ENCODE results near the gene NOC3L.
A peak's percentile ranks its signal among the peaks of the same experiment; 100 is the strongest.

Gene NOC3L

GRCh38 chr10:94349327-94349726, 13.4 kb downstream of the NOC3L start:
- CTCF ChIA-PET = interaction anchor here (0.6 kb wide), 1 partner anchor 859 kb away, joined by 3 read pairs; no protein-coding TSS in a partner anchor
- Mint-ChIP-seq H3K27me3 (no peaks in the 10 kb centered on the region), H3K27ac (no peak overlapping the region), H3K36me3 (peaks cover 29% of the 10 kb centered on the region), H3K4me3 (no peak overlapping the region), H3K4me1 (no peaks in the 10 kb centered on the region), H3K9me3 (no peaks in the 10 kb centered on the region)
- no peak for DNase-seq

- H3K36me3 Mint-ChIP-seq = peaks cover 31% of the 10 kb centered on the region
- H3K27ac Mint-ChIP-seq = no peak overlapping the region
- CTCF ChIA-PET = no interaction called here
- no peaks in the 10 kb centered on the region for H3K4me1 Mint-ChIP-seq
- H3K27me3 Mint-ChIP-seq = no peaks in the 10 kb centered on the region
- DNase-seq = no peak
- no peaks in the 10 kb centered on the region for H3K9me3 Mint-ChIP-seq
- no peak overlapping the region for H3K4me3 Mint-ChIP-seq
Observed at GRCh38 chr10:94344522-94345122, 18.1 kb downstream of the NOC3L start.

- H3K4me3 Mint-ChIP-seq = no peak overlapping the region
- H3K27me3 Mint-ChIP-seq = no peaks in the 10 kb centered on the region
- no peak for DNase-seq
- CTCF ChIA-PET = interaction anchor here (1.2 kb wide), 1 partner anchor 19 kb away, joined by 3 read pairs; no protein-coding TSS in a partner anchor
- peaks cover 37% of the 10 kb centered on the region for H3K36me3 Mint-ChIP-seq
- H3K27ac Mint-ChIP-seq = no peak overlapping the region
- H3K9me3 Mint-ChIP-seq = no peaks in the 10 kb centered on the region
- no peaks in the 10 kb centered on the region for H3K4me1 Mint-ChIP-seq
Observed at GRCh38 chr10:94343151-94343550, 19.6 kb downstream of the NOC3L start.

GRCh38 chr10:94334857-94335256, 27.9 kb downstream of the NOC3L start:
- Mint-ChIP-seq H3K4me3 (no peak overlapping the region), H3K27ac (peak overlapping the region; percentile 24), H3K9me3 (no peaks in the 10 kb centered on the region), H3K27me3 (no peaks in the 10 kb centered on the region), H3K36me3 (peaks cover 53% of the 10 kb centered on the region), H3K4me1 (no peaks in the 10 kb centered on the region)
- CTCF ChIA-PET = interaction anchor here (4.9 kb wide), 1 partner anchor 14 kb away, joined by 26 read pairs; no protein-coding TSS in a partner anchor
- DNase-seq = no peak

GRCh38 chr10:94333051-94333450, 29.7 kb downstream of the NOC3L start:
- H3K36me3 Mint-ChIP-seq = peaks cover 44% of the 10 kb centered on the region
- no peak for DNase-seq
- no peak overlapping the region for H3K27ac Mint-ChIP-seq
- CTCF ChIA-PET = interaction anchor here (0.7 to 4.9 kb wide), 2 partner anchors 9 to 12 kb away, joined by 3 to 26 read pairs; no protein-coding TSS in a partner anchor
- no peaks in the 10 kb centered on the region for H3K4me1 Mint-ChIP-seq
- H3K4me3 Mint-ChIP-seq = no peak overlapping the region
- H3K9me3 Mint-ChIP-seq = no peaks in the 10 kb centered on the region
- no peaks in the 10 kb centered on the region for H3K27me3 Mint-ChIP-seq

GRCh38 chr10:94328613-94329012, 34.1 kb downstream of the NOC3L start:
- H3K27ac Mint-ChIP-seq = no peak overlapping the region
- H3K4me1 Mint-ChIP-seq = no peaks in the 10 kb centered on the region
- H3K27me3 Mint-ChIP-seq = no peaks in the 10 kb centered on the region
- H3K9me3 Mint-ChIP-seq = no peaks in the 10 kb centered on the region
- H3K4me3 Mint-ChIP-seq = no peak overlapping the region
- no peak for DNase-seq
- H3K36me3 Mint-ChIP-seq = peaks cover 24% of the 10 kb centered on the region
- CTCF ChIA-PET = no interaction called here

- no peaks in the 10 kb centered on the region for H3K27me3 Mint-ChIP-seq
- H3K4me3 Mint-ChIP-seq = no peak overlapping the region
- peaks cover 20% of the 10 kb centered on the region for H3K36me3 Mint-ChIP-seq
- CTCF ChIA-PET = no interaction called here
- H3K4me1 Mint-ChIP-seq = no peaks in the 10 kb centered on the region
- no peaks in the 10 kb centered on the region for H3K9me3 Mint-ChIP-seq
- H3K27ac Mint-ChIP-seq = no peak overlapping the region
- DNase-seq = no peak
Observed at GRCh38 chr10:94327649-94328048, 35.1 kb downstream of the NOC3L start.

- Mint-ChIP-seq H3K9me3 (no peaks in the 10 kb centered on the region), H3K27ac (no peak overlapping the region), H3K27me3 (no peaks in the 10 kb centered on the region), H3K36me3 (peaks cover 8% of the 10 kb centered on the region), H3K4me1 (no peaks in the 10 kb centered on the region), H3K4me3 (no peak overlapping the region)
- CTCF ChIA-PET = interaction anchor here (0.9 to 1.4 kb wide), 3 partner anchors 18 to 408 kb away, joined by 3 read pairs; no protein-coding TSS in a partner anchor
- no peak for DNase-seq
Observed at GRCh38 chr10:94324609-94325233, 38.0 kb downstream of the NOC3L start.

- no peak overlapping the region for H3K4me3 Mint-ChIP-seq
- CTCF ChIA-PET = interaction anchor here (0.8 to 3.3 kb wide), 16 partner anchors 11 to 506 kb away, joined by 3 to 26 read pairs (median 4); no protein-coding TSS in a partner anchor
- DNase-seq = peak; percentile 75
- no peaks in the 10 kb centered on the region for H3K9me3 Mint-ChIP-seq
- H3K27me3 Mint-ChIP-seq = no peaks in the 10 kb centered on the region
- H3K27ac Mint-ChIP-seq = no peak overlapping the region
- H3K36me3 Mint-ChIP-seq = no peaks in the 10 kb centered on the region
- no peaks in the 10 kb centered on the region for H3K4me1 Mint-ChIP-seq
Observed at GRCh38 chr10:94320285-94320914, 42.3 kb downstream of the NOC3L start.

GRCh38 chr10:94316560-94316959, 46.2 kb downstream of the NOC3L start:
- Mint-ChIP-seq H3K4me3 (no peak overlapping the region), H3K4me1 (no peaks in the 10 kb centered on the region), H3K36me3 (no peaks in the 10 kb centered on the region), H3K9me3 (no peaks in the 10 kb centered on the region), H3K27me3 (peaks cover 4% of the 10 kb centered on the region), H3K27ac (no peak overlapping the region)
- CTCF ChIA-PET = no interaction called here
- DNase-seq = no peak

- Mint-ChIP-seq H3K4me3 (no peak overlapping the region), H3K27me3 (peaks cover 6% of the 10 kb centered on the region), H3K9me3 (no peaks in the 10 kb centered on the region), H3K27ac (no peak overlapping the region), H3K4me1 (no peaks in the 10 kb centered on the region), H3K36me3 (no peaks in the 10 kb centered on the region)
- DNase-seq = no peak
- CTCF ChIA-PET = no interaction called here
Observed at GRCh38 chr10:94315975-94316464, 46.7 kb downstream of the NOC3L start.

GRCh38 chr10:94315024-94315451, 47.7 kb downstream of the NOC3L start:
- DNase-seq = no peak
- no peak overlapping the region for H3K4me3 Mint-ChIP-seq
- H3K36me3 Mint-ChIP-seq = no peaks in the 10 kb centered on the region
- no peaks in the 10 kb centered on the region for H3K4me1 Mint-ChIP-seq
- H3K9me3 Mint-ChIP-seq = no peaks in the 10 kb centered on the region
- H3K27me3 Mint-ChIP-seq = peaks cover 13% of the 10 kb centered on the region
- H3K27ac Mint-ChIP-seq = no peak overlapping the region
- CTCF ChIA-PET = no interaction called here

- H3K27me3 Mint-ChIP-seq = peaks cover 33% of the 10 kb centered on the region
- no peak for DNase-seq
- no peak overlapping the region for H3K27ac Mint-ChIP-seq
- no peaks in the 10 kb centered on the region for H3K4me1 Mint-ChIP-seq
- H3K9me3 Mint-ChIP-seq = no peaks in the 10 kb centered on the region
- H3K4me3 Mint-ChIP-seq = no peak overlapping the region
- no peaks in the 10 kb centered on the region for H3K36me3 Mint-ChIP-seq
- CTCF ChIA-PET = interaction anchor here (1.8 kb wide), 1 partner anchor 11 kb away, joined by 11 read pairs; no protein-coding TSS in a partner anchor
Observed at GRCh38 chr10:94310369-94310768, 52.4 kb downstream of the NOC3L start.

GRCh38 chr10:94308866-94309265, 53.9 kb downstream of the NOC3L start:
- Mint-ChIP-seq H3K27ac (no peak overlapping the region), H3K36me3 (no peaks in the 10 kb centered on the region), H3K27me3 (peaks cover 37% of the 10 kb centered on the region), H3K4me1 (no peaks in the 10 kb centered on the region), H3K4me3 (no peak overlapping the region), H3K9me3 (no peaks in the 10 kb centered on the region)
- CTCF ChIA-PET = interaction anchor here (1.8 kb wide), 1 partner anchor 12 kb away, joined by 11 read pairs; no protein-coding TSS in a partner anchor
- DNase-seq = no peak
